HepG2 (cell line): Measurements from ENCODE around the gene PGS1. TPM values are rescaled to one million over a fixed set of nuclear protein-coding genes. Genes with fewer than 3 reads are reported as not detected.

Experiments
- ARNTL ChIP-seq: sonication (generic); formaldehyde crosslinking; IDR thresholded peaks from 2 replicates; pipeline ENCODE4 v1.4.0; 2020; ENCODE audit warnings: mild to moderate bottlenecking, missing genetic modification reagents
- BCL6 ChIP-seq: IDR thresholded peaks from 2 replicates; pipeline ENCODE4 v1.6.1; 2016; ENCODE audit warnings: missing genetic modification reagents, missing compliant biosample characterization
- CENPBD1 ChIP-seq: sonication (generic); formaldehyde crosslinking; IDR thresholded peaks from 2 replicates; pipeline ENCODE4 v1.8.0; 2022; ENCODE audit warnings: missing genetic modification reagents, low read depth, mild to moderate bottlenecking, borderline replicate concordance
- DNMT3B ChIP-seq: conservative IDR thresholded peaks from 2 replicates; pipeline ENCODE4 v1.6.1; 2016; ENCODE audit warnings: missing biosample characterization, control low read depth
- DPF2 ChIP-seq: sonication (generic); formaldehyde crosslinking; IDR thresholded peaks from 2 replicates; pipeline ENCODE4 v1.4.0; 2020; ENCODE audit warnings: mild to moderate bottlenecking, low read depth, missing genetic modification reagents, borderline replicate concordance
- EP300 ChIP-seq, 3 experiments: sonication (generic) in 1 of 3; formaldehyde crosslinking in 1 of 3; IDR thresholded peaks; 2 replicates each; pipeline versions ENCODE4 v1.5.1 to v1.6.1; 2011 to 2020; ENCODE audit warnings: low read depth in 2 of 3, low read length in 2 of 3, borderline replicate concordance in 1 of 3, improper control_type of control experiment in 1 of 3, mild to moderate bottlenecking in 1 of 3, missing genetic modification reagents in 1 of 3, moderate library complexity in 1 of 3
- FOXA1 ChIP-seq, 2 experiments: fragments of 450-650 bp in 1 of 2; sonication (generic) in 1 of 2; formaldehyde crosslinking in 1 of 2; IDR thresholded peaks; 2 replicates each; pipeline versions ENCODE4 v1.4.0 to v1.6.1; 2016 to 2020; ENCODE audit warnings: missing genetic modification reagents in 1 of 2
- FOXA3 ChIP-seq: IDR thresholded peaks from 2 replicates; pipeline ENCODE4 v1.6.1; 2016; ENCODE audit warnings: missing genetic modification reagents, missing compliant biosample characterization
- FOXC1 ChIP-seq: sonication (generic); formaldehyde crosslinking; IDR thresholded peaks from 2 replicates; pipeline ENCODE4 v1.8.0; 2022; ENCODE audit warnings: mild to moderate bottlenecking, missing genetic modification reagents, borderline replicate concordance
- FOXK2 ChIP-seq: fragments of 450-650 bp; IDR thresholded peaks from 2 replicates; pipeline ENCODE4 v1.6.1; 2016
- KAT2B ChIP-seq: fragments of 150-350 bp; IDR thresholded peaks from 2 replicates; pipeline ENCODE4 v1.6.1; 2014; ENCODE audit warnings: low read depth, low read length, borderline replicate concordance
- NR3C1 ChIP-seq: sonication (generic); formaldehyde crosslinking; IDR thresholded peaks from 2 replicates; pipeline ENCODE4 v1.4.0; 2020; ENCODE audit warnings: missing genetic modification reagents
- SALL1 ChIP-seq: sonication (generic); formaldehyde crosslinking; IDR thresholded peaks from 2 replicates; pipeline ENCODE4 v1.8.0; 2022; ENCODE audit warnings: mild to moderate bottlenecking, missing genetic modification reagents
- SKI ChIP-seq: fragments of 450-650 bp; IDR thresholded peaks from one replicate; pipeline ENCODE4 v1.6.1; 2018; ENCODE audit warnings: mild to moderate bottlenecking; ENCODE audit not compliant: partially characterized antibody
- SPEN ChIP-seq: sonication (generic); formaldehyde crosslinking; IDR thresholded peaks from 2 replicates; pipeline ENCODE4 v1.5.1; 2020; ENCODE audit warnings: low read depth, mild to moderate bottlenecking, missing genetic modification reagents
- YY1 ChIP-seq: IDR thresholded peaks from 2 replicates; pipeline ENCODE4 v1.6.1; 2011; ENCODE audit warnings: low read length, low read depth, moderate library complexity, mild to moderate bottlenecking; ENCODE audit not compliant: insufficient read depth, insufficient replicate concordance
- ZFP62 ChIP-seq: sonication (generic); formaldehyde crosslinking; IDR thresholded peaks from 2 replicates; pipeline ENCODE4 v1.4.0; 2020; ENCODE audit warnings: missing genetic modification reagents
- ZMYM3 ChIP-seq: sonication (generic); formaldehyde crosslinking; IDR thresholded peaks from 2 replicates; pipeline ENCODE4 v1.5.1; 2020; ENCODE audit warnings: mild to moderate bottlenecking, missing genetic modification reagents
- ZNF441 ChIP-seq: sonication (generic); formaldehyde crosslinking; IDR thresholded peaks from 2 replicates; pipeline ENCODE4 v1.7.0; 2021; ENCODE audit warnings: missing genetic modification reagents, borderline replicate concordance
- ZNF570 ChIP-seq: sonication (generic); formaldehyde crosslinking; IDR thresholded peaks from 2 replicates; pipeline ENCODE4 v1.4.0; 2020; ENCODE audit warnings: mild to moderate bottlenecking, missing genetic modification reagents, borderline replicate concordance
- ZNF768 ChIP-seq: sonication (generic); formaldehyde crosslinking; IDR thresholded peaks from 2 replicates; pipeline ENCODE4 v1.4.0; 2020; ENCODE audit warnings: missing genetic modification reagents
- ZNF883 ChIP-seq: sonication (generic); formaldehyde crosslinking; IDR thresholded peaks from 2 replicates; pipeline ENCODE4 v1.5.1; 2020; ENCODE audit warnings: mild to moderate bottlenecking, missing genetic modification reagents; ENCODE audit errors: not compliant biosample characterization
- polyA plus RNA-seq, 8 experiments: library from polyadenylated mRNA; depleted of rRNA in 3 of 8; stranded (reverse) in 7 of 8; unstranded in 1 of 8; fragments of >200 nt; fragmentation: Illumina TruSeq in 4 of 8; extraction: Trizol in 4 of 8; gene quantifications; 2 replicates each; pipeline versions ENCODE4 v1.2.1 to v1.2.3, GENCODE V29; 2011 to 2016; ENCODE audit warnings: low read depth in 4 of 8, missing spikeins in 1 of 8, mixed read lengths in 1 of 8; ENCODE audit not compliant: insufficient read depth in 1 of 8
- total RNA-seq, 5 experiments: library from RNA; depleted of rRNA; stranded (reverse); fragments of >200 nt; fragmentation: Illumina TruSeq; extraction: Trizol; gene quantifications; 2 replicates each; pipeline ENCODE4 v1.2.3, GENCODE V29; 2016; ENCODE audit warnings: low read depth in 1 of 5
- TF ChIP-seq, protein P1 (sequence below): sonication (generic); formaldehyde crosslinking; IDR thresholded peaks from 2 replicates; pipeline ENCODE4 v1.5.1; 2020; ENCODE audit warnings: mild to moderate bottlenecking, missing genetic modification reagents, moderate library complexity

Gene PGS1
- total and polyA plus RNA-seq, 2 of the 13 experiments (the other 11 are each of a cell fraction or from before 2014, with no cell fraction given) = 25.9 to 31.5 TPM

GRCh38 chr17:78396441-78397337, 18.2 kb downstream of the PGS1 start (continued):
- no peak for TF ChIP-seq FOXA1 (IDR thresholded peaks at IDR 0.05)
- TF ChIP-seq FOXA1 (CRISPR knock-in tag; IDR thresholded peaks at IDR 0.05) = peak; percentile 45; the same call in 1 of the 2 replicates
- no peak for TF ChIP-seq EP300 (IDR thresholded peaks at IDR 0.05; ENCODE audit: low read depth in 2 of 2, low read length in 2 of 2)
- no peak for TF ChIP-seq EP300 (CRISPR knock-in tag; IDR thresholded peaks at IDR 0.05; ENCODE audit: borderline replicate concordance)
- TF ChIP-seq ZNF883 (CRISPR knock-in tag) = no peak
- TF ChIP-seq YY1 = no peak
- no peak for TF ChIP-seq CENPBD1 (CRISPR knock-in tag)
- no peak for TF ChIP-seq ZNF570 (CRISPR knock-in tag)
- no peak for TF ChIP-seq ZNF441 (CRISPR knock-in tag)
- TF ChIP-seq FOXA3 = peak; percentile 70
- peak; percentile 27; the same call in 1 of the 2 replicates for TF ChIP-seq BCL6 (CRISPR knock-in tag)
- TF ChIP-seq KAT2B = no peak
- no peak for TF ChIP-seq ZFP62 (CRISPR knock-in tag)
- no peak for TF ChIP-seq FOXK2
- TF ChIP-seq ZMYM3 (CRISPR knock-in tag) = no peak
- TF ChIP-seq SALL1 (CRISPR knock-in tag) = no peak; the same call in 1 of the 2 replicates
- no peak for TF ChIP-seq ARNTL (CRISPR knock-in tag)
- no peak for TF ChIP-seq NR3C1 (CRISPR knock-in tag)
- no peak for TF ChIP-seq ZNF768
- 0 out of 2 replicates have a peak, but pooled peaks have one; percentile 23 for TF ChIP-seq SPEN (CRISPR knock-in tag)
- peak; percentile 44 for TF ChIP-seq SKI
- no peak for TF ChIP-seq DPF2 (CRISPR knock-in tag)
- TF ChIP-seq, protein P1, sequence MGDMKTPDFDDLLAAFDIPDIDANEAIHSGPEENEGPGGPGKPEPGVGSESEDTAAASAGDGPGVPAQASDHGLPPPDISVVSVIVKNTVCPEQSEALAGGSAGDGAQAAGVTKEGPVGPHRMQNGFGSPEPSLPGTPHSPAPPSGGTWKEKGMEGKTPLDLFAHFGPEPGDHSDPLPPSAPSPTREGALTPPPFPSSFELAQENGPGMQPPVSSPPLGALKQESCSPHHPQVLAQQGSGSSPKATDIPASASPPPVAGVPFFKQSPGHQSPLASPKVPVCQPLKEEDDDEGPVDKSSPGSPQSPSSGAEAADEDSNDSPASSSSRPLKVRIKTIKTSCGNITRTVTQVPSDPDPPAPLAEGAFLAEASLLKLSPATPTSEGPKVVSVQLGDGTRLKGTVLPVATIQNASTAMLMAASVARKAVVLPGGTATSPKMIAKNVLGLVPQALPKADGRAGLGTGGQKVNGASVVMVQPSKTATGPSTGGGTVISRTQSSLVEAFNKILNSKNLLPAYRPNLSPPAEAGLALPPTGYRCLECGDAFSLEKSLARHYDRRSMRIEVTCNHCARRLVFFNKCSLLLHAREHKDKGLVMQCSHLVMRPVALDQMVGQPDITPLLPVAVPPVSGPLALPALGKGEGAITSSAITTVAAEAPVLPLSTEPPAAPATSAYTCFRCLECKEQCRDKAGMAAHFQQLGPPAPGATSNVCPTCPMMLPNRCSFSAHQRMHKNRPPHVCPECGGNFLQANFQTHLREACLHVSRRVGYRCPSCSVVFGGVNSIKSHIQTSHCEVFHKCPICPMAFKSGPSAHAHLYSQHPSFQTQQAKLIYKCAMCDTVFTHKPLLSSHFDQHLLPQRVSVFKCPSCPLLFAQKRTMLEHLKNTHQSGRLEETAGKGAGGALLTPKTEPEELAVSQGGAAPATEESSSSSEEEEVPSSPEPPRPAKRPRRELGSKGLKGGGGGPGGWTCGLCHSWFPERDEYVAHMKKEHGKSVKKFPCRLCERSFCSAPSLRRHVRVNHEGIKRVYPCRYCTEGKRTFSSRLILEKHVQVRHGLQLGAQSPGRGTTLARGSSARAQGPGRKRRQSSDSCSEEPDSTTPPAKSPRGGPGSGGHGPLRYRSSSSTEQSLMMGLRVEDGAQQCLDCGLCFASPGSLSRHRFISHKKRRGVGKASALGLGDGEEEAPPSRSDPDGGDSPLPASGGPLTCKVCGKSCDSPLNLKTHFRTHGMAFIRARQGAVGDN (CRISPR knock-in tag) = peak; percentile 67
- TF ChIP-seq FOXC1 = no peak
- TF ChIP-seq DNMT3B = no peak
